GF-D8 (cell line): ENCODE measurements around the gene ASB1.

Experiments
- DNase-seq: peaks from one replicate; lab custom pipeline; 2025; lab: John Stamatoyannopoulos, UW

The ASB1 gene, protein sequence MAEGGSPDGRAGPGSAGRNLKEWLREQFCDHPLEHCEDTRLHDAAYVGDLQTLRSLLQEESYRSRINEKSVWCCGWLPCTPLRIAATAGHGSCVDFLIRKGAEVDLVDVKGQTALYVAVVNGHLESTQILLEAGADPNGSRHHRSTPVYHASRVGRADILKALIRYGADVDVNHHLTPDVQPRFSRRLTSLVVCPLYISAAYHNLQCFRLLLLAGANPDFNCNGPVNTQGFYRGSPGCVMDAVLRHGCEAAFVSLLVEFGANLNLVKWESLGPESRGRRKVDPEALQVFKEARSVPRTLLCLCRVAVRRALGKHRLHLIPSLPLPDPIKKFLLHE

DNA sequence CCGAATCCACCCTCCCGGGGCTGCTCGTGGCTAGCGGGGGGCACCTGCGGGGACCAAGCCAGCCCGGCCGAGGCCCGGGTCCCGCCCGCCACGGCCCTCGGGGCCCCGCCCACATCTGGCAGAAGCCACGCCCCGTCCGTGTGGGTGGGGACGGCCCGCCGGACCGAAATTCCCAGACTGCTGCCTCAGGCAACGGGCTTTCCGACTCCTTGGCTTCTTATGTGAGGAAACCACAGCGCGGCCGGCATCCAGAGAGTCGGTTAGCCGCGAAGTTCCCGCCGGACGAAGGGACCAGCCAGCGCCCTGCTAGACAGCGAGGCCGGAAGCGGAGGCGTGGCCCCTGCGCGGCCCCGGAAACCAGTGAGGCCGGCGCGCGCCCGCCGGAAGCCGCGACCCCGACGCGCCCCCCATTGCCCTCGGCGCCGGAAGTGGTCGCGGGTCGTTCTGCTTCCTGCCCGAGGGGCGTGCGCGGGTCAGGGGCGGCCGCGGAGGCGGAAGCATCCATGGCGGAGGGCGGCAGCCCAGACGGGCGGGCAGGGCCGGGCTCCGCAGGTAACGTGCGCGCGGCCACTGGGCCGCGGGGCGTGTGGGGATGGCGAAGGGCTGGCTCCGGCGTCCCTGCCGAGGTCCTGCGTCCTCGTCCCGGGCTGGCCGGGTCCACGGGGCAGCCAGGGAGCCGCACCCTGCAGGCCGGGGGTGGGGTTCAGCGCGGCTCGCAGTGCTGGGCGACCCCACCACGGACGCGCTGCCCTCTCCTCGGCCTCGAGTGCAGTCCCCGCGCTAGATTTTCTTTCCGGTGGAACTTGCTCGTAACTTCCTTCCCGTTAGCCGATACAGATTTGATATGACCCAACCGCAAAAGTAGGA, at the start of gene ASB1:
TSS of gene ASB1 (plus strand) at position 360 of the 867 bp plus-strand sequence. CDS start at position 504, 144 bp downstream.
- peak; percentile 41 for DNase-seq

DNA sequence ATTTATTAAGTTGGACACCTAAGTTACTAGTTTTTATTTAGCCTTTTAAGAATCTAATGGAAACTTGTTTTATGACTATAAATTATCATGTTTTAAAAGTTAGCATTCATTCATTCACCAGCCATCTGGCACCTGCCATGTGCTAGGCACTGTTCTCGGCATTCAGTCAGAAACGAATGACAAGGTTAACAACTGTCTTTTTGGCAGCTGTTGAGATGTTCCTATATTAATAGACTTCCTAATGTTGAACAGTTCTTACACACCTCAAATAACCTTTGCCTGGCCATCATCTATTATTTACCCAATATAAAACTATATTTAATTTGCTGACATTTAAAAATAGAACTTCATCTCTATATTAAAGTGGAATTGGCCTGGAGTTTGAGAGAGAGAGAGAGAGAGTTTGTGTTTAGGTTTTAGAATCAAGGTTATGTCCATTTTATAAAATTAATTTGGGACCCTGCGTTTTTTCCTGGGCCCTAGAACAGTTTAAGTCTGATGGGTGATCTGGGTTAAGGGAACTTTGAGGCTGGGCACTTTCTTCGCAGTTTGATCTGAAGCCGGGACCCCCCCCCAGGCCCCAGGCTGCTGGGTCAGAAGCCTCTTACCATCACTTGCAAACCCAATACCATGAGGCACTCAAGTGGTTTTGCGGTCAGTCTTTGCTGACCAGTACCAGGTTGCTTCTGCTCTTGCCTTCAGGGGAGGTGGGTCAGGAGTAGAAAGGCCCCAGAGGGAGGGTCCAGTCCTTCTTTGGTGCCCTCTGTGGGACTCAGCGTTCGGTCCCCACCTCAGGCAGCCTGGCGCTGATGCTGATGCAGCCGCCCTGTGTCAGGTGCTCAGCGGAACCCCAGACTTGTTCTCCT, 48.3 kb upstream of the ASB1 start:
- DNase-seq: no peak

DNA sequence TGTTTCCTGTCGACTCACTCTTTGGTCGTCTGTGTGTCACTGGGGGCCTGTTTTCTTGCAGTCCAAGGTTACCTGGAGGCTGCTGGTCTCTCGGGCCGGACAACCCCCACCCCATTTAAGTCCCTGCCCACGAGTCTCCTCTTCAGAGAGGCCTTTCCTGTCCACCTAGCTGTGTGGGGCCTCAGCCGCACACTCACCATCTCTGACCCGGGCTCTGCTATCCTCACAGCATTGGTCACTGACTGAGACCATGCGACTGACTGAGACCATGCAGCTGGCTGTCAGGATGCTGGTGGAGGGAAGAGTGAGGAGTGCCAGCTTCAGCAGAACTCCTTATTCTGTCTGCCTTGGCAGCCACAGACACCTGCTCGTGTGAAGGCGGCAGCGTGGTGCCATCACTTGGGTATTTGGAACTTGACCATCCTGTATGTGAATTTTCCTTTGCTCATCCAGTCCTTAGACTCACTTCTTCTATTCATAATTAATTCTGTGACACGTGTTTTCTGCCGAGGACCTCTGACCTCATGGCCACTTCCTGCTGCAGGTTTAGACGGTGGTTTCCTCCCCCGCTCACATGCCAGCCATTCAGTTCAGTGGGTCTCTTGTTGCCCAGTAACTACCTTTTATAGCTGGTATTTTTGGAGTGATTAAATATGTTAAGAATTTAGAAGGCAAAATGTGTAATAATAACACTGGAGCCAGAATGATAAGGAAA, 47.5 kb upstream of the ASB1 start:
- peak; percentile 76 for DNase-seq

DNA sequence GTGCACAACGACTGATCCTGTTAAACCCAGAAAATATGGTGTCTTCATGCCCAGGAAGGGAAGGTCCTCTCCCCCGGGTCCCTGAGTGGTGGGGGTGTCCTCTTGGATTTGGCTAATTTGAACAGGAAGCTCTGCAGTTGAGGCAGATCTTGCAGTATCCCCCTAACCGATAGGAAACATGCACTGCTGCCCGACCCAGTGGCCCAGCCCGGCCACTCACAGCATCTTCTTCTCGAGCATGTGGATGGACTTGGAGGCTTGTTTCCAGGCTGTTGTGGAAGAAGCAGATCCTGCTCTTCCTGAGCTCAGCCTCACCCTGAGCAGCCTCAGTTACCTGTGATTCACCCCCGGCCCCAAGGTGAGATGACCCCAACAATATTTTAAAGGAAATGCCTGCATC, 46.4 kb upstream of the ASB1 start:
- no peak for DNase-seq

DNA sequence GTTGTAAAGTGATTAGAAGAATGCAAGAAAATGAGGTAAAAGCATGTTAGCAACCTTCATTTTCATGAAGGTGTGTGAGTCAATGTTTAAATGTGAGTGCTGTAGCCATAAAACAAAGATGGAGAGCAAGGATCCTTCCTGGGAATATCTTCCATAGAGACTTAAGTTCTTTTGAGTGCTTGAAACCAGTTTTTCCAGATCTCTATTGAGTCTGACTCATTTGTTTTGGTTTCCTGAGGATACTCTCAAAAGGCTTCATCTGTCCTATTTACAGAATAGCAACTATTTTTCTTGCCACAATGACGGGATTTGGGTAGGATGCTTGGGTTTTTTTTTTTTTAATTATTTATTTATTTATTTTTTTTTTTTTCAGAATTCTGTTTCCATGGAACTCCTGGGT, 45.9 kb upstream of the ASB1 start:
- DNase-seq: no peak

DNA sequence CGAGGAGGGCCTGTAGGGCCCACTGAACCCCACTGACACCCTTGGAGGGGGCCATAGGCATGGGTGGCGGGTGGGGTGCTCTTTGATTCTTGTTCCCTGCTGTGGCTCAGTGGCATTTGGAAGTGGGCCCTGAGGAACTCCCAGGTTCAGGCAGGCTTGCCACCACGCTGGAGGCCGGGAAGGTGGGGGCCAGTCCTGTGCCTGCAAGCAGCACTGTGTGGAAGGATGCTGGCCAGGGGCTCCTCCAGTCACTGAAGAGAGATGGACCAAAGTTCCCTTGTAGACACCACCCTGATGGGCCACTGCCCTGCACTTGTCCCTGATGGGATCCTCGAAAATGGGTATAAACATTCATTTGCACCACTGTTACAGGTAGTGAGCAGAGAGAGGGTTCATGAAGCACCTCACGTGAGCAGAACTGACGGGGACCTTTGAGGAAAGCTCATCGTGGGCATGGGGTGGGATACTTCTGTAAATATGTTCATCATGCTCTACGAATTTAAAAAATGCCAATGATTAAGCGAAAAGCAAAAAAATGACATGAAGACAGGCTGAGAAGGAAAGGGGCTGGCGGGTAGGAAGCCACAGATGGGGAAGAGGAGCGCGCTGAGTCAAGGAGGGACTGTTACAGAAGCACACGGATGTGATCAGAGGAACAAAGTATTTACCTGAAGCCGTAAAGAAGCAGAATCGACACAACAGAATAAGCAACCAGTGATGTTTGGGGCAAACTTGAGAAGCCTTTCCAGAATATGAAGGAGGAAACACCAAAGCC, 45.2 kb upstream of the ASB1 start:
- DNase-seq: peak; percentile 37

DNA sequence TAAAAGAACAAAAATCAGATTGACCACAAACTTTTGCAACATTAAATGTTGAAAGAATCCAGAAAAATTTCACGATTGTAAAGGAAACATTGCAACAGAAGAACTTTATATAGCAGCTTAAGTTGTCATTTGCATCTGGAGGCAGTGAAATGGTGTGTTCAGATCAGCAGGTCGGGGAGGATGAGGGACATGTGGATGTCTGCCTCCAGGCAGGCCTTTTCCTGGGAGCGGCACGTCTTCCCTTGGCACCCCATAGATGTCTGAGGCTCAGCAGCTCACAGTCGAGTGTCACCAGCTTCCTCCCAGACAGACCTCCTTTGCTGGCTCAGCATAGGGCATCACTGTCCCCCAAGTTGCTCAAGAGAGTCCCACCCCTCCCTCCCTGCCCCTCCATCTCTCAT, 44.3 kb upstream of the ASB1 start:
- peak; percentile 74 for DNase-seq

DNA sequence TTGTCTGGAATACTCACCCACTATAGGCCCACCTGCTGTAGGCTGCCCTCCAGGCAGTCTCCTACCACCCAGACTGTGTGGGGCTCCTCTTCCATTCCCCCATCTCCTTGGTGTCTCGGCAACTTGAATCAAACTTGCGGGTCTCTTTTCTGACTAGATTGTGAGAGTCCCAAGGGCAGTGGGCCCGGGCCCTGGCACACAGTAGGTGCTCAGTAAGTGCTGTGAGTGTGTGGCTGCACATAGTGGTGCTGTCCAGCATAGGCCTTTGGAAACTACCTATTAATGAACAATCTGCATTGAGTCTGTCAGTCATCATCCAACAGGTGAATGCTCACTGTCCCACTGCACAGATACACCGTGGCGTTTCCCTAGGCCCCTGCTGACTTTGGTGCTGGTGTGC, 43.6 kb upstream of the ASB1 start:
- DNase-seq: no peak

DNA sequence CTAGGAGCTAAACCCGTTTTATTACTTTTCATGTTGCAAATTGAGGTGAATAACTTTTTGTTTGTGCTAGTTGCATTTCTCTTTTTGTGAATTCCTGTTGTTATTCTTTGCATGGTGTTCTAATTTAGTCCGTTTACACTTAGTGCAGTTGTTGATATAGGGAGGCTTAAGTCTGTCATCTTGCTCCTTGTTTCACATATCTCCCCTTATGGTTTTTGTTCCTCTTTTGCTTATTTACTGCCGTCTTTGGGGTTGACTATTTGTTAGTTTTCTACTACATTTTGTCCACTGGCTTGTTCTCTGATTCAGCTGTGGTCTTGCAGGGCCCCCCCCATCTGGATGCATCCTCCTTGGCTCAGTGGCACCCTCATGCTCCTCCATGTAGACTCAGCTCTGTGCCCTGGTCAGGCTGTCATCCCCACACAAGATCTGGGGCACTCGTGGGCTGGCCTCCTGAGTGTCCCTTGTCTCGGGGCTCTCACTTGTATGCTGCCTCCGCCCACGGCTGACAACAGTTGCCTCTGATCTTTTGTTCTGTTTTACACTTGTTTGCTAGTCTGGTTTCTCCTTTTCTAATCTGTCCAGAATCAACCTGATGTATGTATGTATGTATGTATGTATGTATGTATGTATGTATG, 42.9 kb upstream of the ASB1 start:
- DNase-seq: no peak

DNA sequence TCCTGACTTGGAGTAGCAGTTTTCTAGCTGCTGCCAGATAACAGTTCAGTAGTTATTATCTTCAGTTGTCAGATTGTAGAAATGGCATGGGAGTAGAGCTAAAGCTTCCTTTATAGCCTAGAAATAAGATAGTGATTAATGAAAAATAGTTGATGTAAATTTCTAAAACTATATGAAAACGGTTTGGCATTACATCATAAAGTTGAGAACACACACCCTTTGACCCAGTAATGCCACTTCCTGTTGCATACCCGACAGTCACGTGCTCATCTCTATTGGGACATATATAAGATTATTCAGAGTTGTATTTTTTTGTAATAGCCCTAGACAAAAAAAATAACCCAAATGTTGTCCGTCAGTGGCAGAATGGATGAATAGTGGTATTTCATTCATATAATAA, 39.4 kb upstream of the ASB1 start:
- DNase-seq: peak; percentile 35

DNA sequence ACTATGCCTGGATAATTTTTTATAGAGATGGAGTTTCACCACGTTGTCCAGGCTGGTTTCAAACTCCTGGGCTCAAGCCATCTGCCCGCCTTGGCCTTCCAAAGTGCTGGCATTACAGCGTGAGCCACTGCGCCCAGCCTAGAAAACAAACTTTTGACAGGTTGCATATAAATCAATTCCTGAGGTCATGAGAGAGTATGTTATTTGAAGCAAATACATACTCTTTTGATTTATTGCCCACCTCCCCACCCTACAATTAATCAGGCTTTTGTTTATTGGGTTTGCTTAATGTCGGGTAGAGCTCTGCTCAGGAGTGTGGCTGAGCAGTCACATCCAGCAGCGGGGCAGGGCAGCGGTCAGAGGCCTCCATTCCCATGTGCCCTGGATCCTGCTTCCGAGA, 37.9 kb upstream of the ASB1 start:
- DNase-seq: no peak

DNA sequence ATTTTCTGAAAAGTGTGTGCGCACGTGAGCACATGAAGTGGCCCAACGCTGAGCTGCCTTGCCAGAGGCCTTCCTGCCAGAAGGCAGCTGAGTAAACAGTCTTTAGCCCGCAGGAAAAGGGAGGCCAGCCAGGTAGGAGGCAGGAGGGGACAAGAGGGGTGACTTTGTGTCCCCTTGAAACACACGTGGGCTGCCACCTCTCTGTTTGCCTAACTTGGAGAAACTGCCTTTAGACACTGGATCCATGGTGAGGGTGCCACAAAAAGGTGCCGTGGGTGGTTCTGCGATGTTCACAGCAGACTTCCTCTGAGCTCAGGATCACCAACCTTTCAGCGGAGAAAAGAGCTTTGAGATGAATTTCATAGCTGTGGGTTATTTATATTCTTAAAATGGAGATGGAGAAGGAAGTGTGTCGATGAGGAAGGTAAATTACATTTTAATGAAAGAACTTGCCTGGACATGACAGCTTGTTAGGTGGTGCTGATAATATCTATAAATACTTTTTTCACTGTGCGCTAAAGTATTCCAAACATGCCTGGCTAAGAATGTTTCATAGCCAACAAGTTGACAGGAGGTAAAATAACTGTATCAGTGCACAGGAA, 36.6 kb upstream of the ASB1 start:
- no peak for DNase-seq

DNA sequence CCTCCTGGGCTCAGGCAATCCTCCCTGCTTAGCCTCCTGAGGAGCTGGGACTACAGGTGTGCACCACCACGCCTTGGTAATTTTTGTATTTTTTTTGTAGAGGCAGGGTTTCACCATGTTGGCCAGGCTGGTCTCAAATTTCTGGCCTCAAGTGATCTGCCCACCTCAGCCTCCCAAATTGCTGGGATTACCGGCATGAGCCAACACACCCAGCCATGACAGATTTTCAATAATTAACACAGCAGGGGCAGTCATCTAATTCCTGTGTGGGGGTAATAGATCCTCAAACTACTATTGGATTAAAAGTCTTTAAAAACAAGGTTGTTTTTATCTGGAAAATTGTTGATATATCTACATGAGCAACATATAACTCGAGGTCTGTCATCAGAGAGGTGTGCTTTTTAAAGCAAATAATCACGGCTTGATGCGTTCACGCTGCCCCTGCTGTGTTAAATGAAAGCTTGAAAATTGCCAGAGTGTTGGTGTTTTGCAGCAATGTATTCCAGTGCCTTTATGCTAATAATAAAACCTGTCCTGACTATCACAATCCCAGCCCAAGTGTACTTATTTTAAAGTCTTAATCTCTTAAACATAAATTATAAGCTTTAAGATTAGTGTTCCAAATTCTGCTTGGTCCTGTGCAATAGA, 35.6 kb upstream of the ASB1 start:
- DNase-seq: no peak

DNA sequence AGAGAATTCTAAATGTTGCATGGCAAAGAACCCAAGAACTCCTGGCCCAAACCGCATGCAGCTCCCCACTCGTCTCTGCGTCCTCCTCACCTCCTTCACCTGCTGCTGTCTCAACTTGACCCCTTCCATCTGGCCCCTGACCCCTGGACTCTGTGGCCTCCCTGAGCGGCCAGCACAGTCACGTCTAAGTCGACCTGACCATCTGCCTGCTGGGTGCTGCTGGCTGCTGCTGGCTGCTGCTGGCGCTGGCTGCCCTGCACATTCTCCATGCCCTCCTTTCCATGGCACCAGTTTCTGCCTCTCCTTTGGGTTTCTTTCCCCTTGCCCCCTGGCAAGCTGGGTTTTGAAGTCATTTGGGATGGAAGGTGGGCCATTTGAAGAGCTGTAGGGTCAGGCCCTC, 30.1 kb upstream of the ASB1 start:
- no peak for DNase-seq

DNA sequence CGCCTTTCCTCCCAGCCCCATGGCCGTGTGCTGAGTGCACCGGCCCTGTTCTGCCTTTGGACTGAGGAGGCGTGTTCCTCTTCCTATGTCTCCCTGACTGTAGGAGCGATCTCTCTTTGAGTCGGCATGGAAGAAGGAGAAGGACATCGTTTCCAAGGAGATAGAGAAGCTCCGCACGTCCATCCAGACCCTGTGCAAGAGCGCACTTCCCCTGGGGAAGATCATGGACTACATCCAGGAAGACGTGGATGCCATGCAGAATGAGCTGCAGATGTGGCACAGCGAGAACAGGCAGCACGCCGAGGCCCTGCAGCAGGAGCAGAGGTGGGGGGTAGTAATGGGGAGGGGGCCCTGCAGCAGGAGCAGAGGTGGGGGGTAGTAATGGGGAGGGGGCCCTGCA, 29.4 kb upstream of the ASB1 start:
- DNase-seq: no peak

DNA sequence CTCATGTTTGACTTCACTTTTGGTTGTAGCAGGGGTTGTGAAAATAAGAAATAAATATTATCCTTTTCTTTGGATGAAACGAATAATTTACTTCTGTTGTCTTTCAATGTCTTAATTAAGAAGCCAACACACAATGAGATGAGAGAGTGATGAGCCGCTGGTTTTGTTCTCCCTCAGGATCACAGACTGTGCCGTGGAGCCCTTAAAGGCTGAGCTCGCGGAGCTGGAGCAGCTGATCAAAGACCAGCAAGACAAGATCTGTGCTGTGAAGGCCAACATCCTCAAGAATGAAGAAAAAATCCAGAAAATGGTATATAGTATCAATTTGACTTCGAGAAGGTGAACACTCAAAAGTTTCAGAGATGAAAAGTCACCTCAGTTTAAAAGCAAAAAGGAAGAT, 28.1 kb upstream of the ASB1 start:
- no peak for DNase-seq

DNA sequence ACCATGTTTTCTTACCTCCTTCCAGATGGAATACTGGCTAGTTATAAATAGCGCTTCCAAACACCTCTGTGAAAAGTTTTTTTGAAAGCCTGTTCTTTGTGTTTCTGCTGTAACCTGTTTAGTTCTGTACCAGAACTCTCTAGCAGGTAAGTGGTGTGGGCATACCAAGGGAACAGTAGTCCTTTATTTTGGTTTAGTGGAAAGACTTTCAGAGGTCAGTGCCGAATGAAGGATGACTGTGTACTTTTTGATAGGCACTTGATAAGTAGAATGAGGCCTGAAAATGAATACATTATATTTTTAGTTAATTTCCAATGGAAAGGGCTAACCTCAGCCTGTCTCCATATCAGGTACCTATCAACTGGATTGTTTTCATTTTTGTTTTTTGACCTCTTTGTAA, 27.6 kb upstream of the ASB1 start:
- DNase-seq: no peak

DNA sequence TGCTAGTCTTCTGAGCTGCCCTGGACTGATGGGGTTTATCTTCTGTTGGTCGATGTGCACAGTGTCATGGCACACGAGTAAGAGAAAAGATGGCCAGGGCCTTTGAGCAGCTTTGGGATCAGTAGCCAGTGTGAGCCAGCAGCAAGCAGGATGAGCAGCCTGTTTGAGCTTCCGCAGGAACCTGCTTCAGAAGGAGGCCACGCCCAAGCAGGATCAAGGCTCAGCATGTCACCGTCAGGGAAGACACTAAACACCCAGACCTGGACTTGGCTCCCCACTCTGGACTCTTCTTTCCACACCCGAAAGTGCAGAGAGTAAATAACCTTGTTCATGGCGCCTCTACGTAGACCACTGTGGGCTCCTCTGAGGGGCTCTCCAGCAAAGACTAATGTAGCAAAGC, 25.2 kb upstream of the ASB1 start:
- no peak for DNase-seq

DNA sequence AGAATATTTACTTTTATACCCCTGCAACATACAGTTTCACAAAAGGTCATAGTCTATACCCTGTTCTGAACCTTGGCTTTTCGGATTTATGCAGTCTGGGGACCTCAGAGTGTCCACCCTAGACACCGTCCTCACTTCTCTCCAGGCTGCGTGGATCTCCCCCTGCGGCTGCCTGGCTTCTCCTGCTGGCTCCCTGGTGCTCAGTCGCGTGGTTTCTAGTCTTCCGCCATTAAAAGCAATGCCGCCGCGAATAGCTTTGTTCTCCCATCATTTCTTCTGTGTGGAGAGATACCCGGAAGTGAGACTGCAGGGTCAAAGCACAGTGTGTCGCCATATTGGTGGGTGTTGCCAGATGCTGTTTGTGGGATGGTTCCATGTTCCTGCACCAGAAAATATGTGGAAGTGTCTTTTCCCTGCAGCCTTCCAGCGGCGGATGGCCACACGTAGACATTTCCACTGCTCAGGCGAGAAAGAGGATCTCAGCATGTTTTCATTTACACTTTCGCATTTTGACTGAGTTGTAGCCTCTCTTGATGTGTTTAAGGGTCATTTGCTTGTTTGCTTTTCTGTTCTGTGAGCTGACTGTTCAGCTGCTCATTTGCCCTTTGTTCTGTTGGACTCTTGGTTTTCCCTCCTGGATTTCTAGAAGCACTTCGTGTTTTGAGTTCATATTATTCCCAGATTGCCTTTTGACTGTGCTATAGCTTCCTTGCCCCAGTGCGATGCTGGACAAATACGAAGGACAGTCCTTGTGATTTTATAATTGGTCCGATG, 22.9 kb upstream of the ASB1 start:
- no peak for DNase-seq
